PC-9 (cell line): ENCODE results near the gene PDGFD.

Source experiments
- EZH2 ChIP-seq: fragments of 200-600 bp; sonication (generic); IDR thresholded peaks from 2 replicates; pipeline ENCODE4 v1.8.0; 2017; ENCODE audit warnings: antibody characterized with exemption, low read depth
- TF ChIP-seq, protein P1 (sequence below): fragments of 200-600 bp; sonication (generic); conservative IDR thresholded peaks from 2 replicates; pipeline ENCODE4 v1.6.1; 2017; ENCODE audit warnings: mixed run types, antibody characterized with exemption, mild to moderate bottlenecking, moderate library complexity

GRCh38 chr11:104122011-104122635, 41.8 kb downstream of the PDGFD start:
- TF ChIP-seq, protein P1, sequence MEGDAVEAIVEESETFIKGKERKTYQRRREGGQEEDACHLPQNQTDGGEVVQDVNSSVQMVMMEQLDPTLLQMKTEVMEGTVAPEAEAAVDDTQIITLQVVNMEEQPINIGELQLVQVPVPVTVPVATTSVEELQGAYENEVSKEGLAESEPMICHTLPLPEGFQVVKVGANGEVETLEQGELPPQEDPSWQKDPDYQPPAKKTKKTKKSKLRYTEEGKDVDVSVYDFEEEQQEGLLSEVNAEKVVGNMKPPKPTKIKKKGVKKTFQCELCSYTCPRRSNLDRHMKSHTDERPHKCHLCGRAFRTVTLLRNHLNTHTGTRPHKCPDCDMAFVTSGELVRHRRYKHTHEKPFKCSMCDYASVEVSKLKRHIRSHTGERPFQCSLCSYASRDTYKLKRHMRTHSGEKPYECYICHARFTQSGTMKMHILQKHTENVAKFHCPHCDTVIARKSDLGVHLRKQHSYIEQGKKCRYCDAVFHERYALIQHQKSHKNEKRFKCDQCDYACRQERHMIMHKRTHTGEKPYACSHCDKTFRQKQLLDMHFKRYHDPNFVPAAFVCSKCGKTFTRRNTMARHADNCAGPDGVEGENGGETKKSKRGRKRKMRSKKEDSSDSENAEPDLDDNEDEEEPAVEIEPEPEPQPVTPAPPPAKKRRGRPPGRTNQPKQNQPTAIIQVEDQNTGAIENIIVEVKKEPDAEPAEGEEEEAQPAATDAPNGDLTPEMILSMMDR: no peak
- TF ChIP-seq EZH2: no peak
